Measurements from ENCODE around the gene NGFR.

DNA sequence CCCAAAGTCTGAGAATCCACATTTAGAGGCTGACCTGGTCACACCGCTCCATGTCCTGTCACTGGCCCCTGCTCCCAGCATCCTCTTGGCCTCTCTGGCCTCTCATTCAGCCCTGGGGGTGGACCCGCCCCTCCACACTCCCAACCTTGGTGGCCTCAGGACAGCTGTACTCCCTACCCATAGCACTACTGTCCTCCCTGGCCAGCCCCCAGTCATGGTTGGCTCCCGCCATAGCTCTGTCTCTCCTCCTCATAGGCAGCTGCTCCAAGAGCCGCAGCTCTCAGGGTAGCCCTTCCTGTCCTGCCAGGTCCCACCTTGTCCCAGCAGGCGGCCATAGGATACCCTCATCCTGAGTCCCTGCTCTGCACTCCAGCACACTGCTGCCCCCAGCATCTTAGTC lies 42.4 kb upstream of the NGFR start:
- TF ChIP-seq, protein P1, sequence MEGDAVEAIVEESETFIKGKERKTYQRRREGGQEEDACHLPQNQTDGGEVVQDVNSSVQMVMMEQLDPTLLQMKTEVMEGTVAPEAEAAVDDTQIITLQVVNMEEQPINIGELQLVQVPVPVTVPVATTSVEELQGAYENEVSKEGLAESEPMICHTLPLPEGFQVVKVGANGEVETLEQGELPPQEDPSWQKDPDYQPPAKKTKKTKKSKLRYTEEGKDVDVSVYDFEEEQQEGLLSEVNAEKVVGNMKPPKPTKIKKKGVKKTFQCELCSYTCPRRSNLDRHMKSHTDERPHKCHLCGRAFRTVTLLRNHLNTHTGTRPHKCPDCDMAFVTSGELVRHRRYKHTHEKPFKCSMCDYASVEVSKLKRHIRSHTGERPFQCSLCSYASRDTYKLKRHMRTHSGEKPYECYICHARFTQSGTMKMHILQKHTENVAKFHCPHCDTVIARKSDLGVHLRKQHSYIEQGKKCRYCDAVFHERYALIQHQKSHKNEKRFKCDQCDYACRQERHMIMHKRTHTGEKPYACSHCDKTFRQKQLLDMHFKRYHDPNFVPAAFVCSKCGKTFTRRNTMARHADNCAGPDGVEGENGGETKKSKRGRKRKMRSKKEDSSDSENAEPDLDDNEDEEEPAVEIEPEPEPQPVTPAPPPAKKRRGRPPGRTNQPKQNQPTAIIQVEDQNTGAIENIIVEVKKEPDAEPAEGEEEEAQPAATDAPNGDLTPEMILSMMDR (IDR thresholded peaks at IDR 0.05), result no peak
- no peak for TF ChIP-seq POLR2A (IDR thresholded peaks at IDR 0.05)
